ENCODE measurements around the gene RHOD.
A peak's percentile ranks its signal among the peaks of the same experiment; 100 is the strongest.

The RHOD gene

GRCh38 chr11:67031791-67032561, 24.7 kb upstream of the RHOD start:
- 0 out of 2 replicates have a peak overlapping the region, but pooled peaks have one; percentile 29 for H3K4me3 ChIP-seq (ENCODE audit: low read depth, low read length)
- no peaks in the 10 kb centered on the region for H3K79me2 ChIP-seq (ENCODE audit: control insufficient read depth, insufficient read depth, low read length, unreplicated experiment)
- H3K27ac ChIP-seq (ENCODE audit: low read depth, low read length) = peak overlapping the region; percentile 91; the same call in 1 of the 2 replicates
- H3K4me1 ChIP-seq (ENCODE audit: control insufficient read depth, insufficient read depth, low read length, unreplicated experiment) = peaks cover 35% of the 10 kb centered on the region
- no peaks in the 10 kb centered on the region for H3K36me3 ChIP-seq (ENCODE audit: insufficient read depth, low read length)
- H2AFZ ChIP-seq (ENCODE audit: low read length, unreplicated experiment) = no peak overlapping the region
- H3K27me3 ChIP-seq (ENCODE audit: insufficient read depth, low read length) = no peaks in the 10 kb centered on the region

- peak overlapping the region; percentile 91 for H3K27ac ChIP-seq (ENCODE audit: low read depth, low read length)
- H2AFZ ChIP-seq (ENCODE audit: low read length, unreplicated experiment) = no peak overlapping the region
- peak overlapping the region; percentile 31; the same call in 1 of the 2 replicates for H3K4me3 ChIP-seq (ENCODE audit: low read depth, low read length)
- peaks cover 35% of the 10 kb centered on the region for H3K4me1 ChIP-seq (ENCODE audit: control insufficient read depth, insufficient read depth, low read length, unreplicated experiment)
- no peaks in the 10 kb centered on the region for H3K79me2 ChIP-seq (ENCODE audit: control insufficient read depth, insufficient read depth, low read length, unreplicated experiment)
- no peaks in the 10 kb centered on the region for H3K36me3 ChIP-seq (ENCODE audit: insufficient read depth, low read length)
- H3K27me3 ChIP-seq (ENCODE audit: insufficient read depth, low read length) = no peaks in the 10 kb centered on the region
Measured at GRCh38 chr11:67032830-67033551, 23.7 kb upstream of the RHOD start.

- Histone ChIP-seq H3K36me3 (ENCODE audit: insufficient read depth, low read length) (no peaks in the 10 kb centered on the region), H3K79me2 (ENCODE audit: control insufficient read depth, insufficient read depth, low read length, unreplicated experiment) (no peaks in the 10 kb centered on the region), H3K27me3 (ENCODE audit: insufficient read depth, low read length) (no peaks in the 10 kb centered on the region), H3K27ac (ENCODE audit: low read depth, low read length) (peak overlapping the region; percentile 91), H3K4me3 (ENCODE audit: low read depth, low read length) (peak overlapping the region; percentile 31; the same call in 1 of the 2 replicates), H3K4me1 (ENCODE audit: control insufficient read depth, insufficient read depth, low read length, unreplicated experiment) (peaks cover 35% of the 10 kb centered on the region), H2AFZ (ENCODE audit: low read length, unreplicated experiment) (no peak overlapping the region)
Measured at GRCh38 chr11:67033661-67034166, 22.9 kb upstream of the RHOD start.

- Histone ChIP-seq H3K4me3 (ENCODE audit: low read depth, low read length) (no peak overlapping the region), H3K4me1 (ENCODE audit: control insufficient read depth, insufficient read depth, low read length, unreplicated experiment) (peaks cover 35% of the 10 kb centered on the region), H3K36me3 (ENCODE audit: insufficient read depth, low read length) (no peaks in the 10 kb centered on the region), H2AFZ (ENCODE audit: low read length, unreplicated experiment) (no peak overlapping the region), H3K27me3 (ENCODE audit: insufficient read depth, low read length) (no peaks in the 10 kb centered on the region), H3K79me2 (ENCODE audit: control insufficient read depth, insufficient read depth, low read length, unreplicated experiment) (no peaks in the 10 kb centered on the region), H3K27ac (ENCODE audit: low read depth, low read length) (peak overlapping the region; percentile 79)
Measured at GRCh38 chr11:67034350-67034749, 22.3 kb upstream of the RHOD start.

GRCh38 chr11:67040147-67040546, 16.5 kb upstream of the RHOD start:
- Histone ChIP-seq H2AFZ (ENCODE audit: low read length, unreplicated experiment) (no peak overlapping the region), H3K36me3 (ENCODE audit: insufficient read depth, low read length) (no peaks in the 10 kb centered on the region), H3K4me3 (ENCODE audit: low read depth, low read length) (no peak overlapping the region), H3K27ac (ENCODE audit: low read depth, low read length) (no peak overlapping the region), H3K79me2 (ENCODE audit: control insufficient read depth, insufficient read depth, low read length, unreplicated experiment) (no peaks in the 10 kb centered on the region), H3K27me3 (ENCODE audit: insufficient read depth, low read length) (no peaks in the 10 kb centered on the region), H3K4me1 (ENCODE audit: control insufficient read depth, insufficient read depth, low read length, unreplicated experiment) (peaks cover 3% of the 10 kb centered on the region)

- peaks cover 6% of the 10 kb centered on the region for H3K4me1 ChIP-seq (ENCODE audit: control insufficient read depth, insufficient read depth, low read length, unreplicated experiment)
- no peaks in the 10 kb centered on the region for H3K27me3 ChIP-seq (ENCODE audit: insufficient read depth, low read length)
- no peak overlapping the region for H3K4me3 ChIP-seq (ENCODE audit: low read depth, low read length)
- no peaks in the 10 kb centered on the region for H3K79me2 ChIP-seq (ENCODE audit: control insufficient read depth, insufficient read depth, low read length, unreplicated experiment)
- no peaks in the 10 kb centered on the region for H3K36me3 ChIP-seq (ENCODE audit: insufficient read depth, low read length)
- no peak overlapping the region for H2AFZ ChIP-seq (ENCODE audit: low read length, unreplicated experiment)
- no peak overlapping the region for H3K27ac ChIP-seq (ENCODE audit: low read depth, low read length)
Measured at GRCh38 chr11:67041602-67042001, 15.0 kb upstream of the RHOD start.

- H3K4me3 ChIP-seq (ENCODE audit: low read depth, low read length) = no peak overlapping the region
- no peak overlapping the region for H3K27ac ChIP-seq (ENCODE audit: low read depth, low read length)
- H3K27me3 ChIP-seq (ENCODE audit: insufficient read depth, low read length) = no peaks in the 10 kb centered on the region
- no peaks in the 10 kb centered on the region for H3K79me2 ChIP-seq (ENCODE audit: control insufficient read depth, insufficient read depth, low read length, unreplicated experiment)
- H2AFZ ChIP-seq (ENCODE audit: low read length, unreplicated experiment) = no peak overlapping the region
- H3K36me3 ChIP-seq (ENCODE audit: insufficient read depth, low read length) = no peaks in the 10 kb centered on the region
- H3K4me1 ChIP-seq (ENCODE audit: control insufficient read depth, insufficient read depth, low read length, unreplicated experiment) = peaks cover 6% of the 10 kb centered on the region
Measured at GRCh38 chr11:67043572-67044349, 12.9 kb upstream of the RHOD start.

- H2AFZ ChIP-seq (ENCODE audit: low read length, unreplicated experiment) = no peak overlapping the region
- no peaks in the 10 kb centered on the region for H3K36me3 ChIP-seq (ENCODE audit: insufficient read depth, low read length)
- H3K4me1 ChIP-seq (ENCODE audit: control insufficient read depth, insufficient read depth, low read length, unreplicated experiment) = peaks cover 6% of the 10 kb centered on the region
- H3K27ac ChIP-seq (ENCODE audit: low read depth, low read length) = no peak overlapping the region
- no peaks in the 10 kb centered on the region for H3K27me3 ChIP-seq (ENCODE audit: insufficient read depth, low read length)
- no peaks in the 10 kb centered on the region for H3K79me2 ChIP-seq (ENCODE audit: control insufficient read depth, insufficient read depth, low read length, unreplicated experiment)
- no peak overlapping the region for H3K4me3 ChIP-seq (ENCODE audit: low read depth, low read length)
Measured at GRCh38 chr11:67044496-67044895, 12.2 kb upstream of the RHOD start.

- Histone ChIP-seq H3K4me1 (ENCODE audit: control insufficient read depth, insufficient read depth, low read length, unreplicated experiment) (peaks cover 6% of the 10 kb centered on the region), H3K4me3 (ENCODE audit: low read depth, low read length) (no peak overlapping the region), H2AFZ (ENCODE audit: low read length, unreplicated experiment) (no peak overlapping the region), H3K27me3 (ENCODE audit: insufficient read depth, low read length) (no peaks in the 10 kb centered on the region), H3K27ac (ENCODE audit: low read depth, low read length) (no peak overlapping the region), H3K79me2 (ENCODE audit: control insufficient read depth, insufficient read depth, low read length, unreplicated experiment) (no peaks in the 10 kb centered on the region), H3K36me3 (ENCODE audit: insufficient read depth, low read length) (no peaks in the 10 kb centered on the region)
Measured at GRCh38 chr11:67045314-67045713, 11.3 kb upstream of the RHOD start.

- Histone ChIP-seq H3K27ac (ENCODE audit: low read depth, low read length) (no peak overlapping the region), H2AFZ (ENCODE audit: low read length, unreplicated experiment) (no peak overlapping the region), H3K4me1 (ENCODE audit: control insufficient read depth, insufficient read depth, low read length, unreplicated experiment) (peaks cover 6% of the 10 kb centered on the region), H3K79me2 (ENCODE audit: control insufficient read depth, insufficient read depth, low read length, unreplicated experiment) (no peaks in the 10 kb centered on the region), H3K36me3 (ENCODE audit: insufficient read depth, low read length) (no peaks in the 10 kb centered on the region), H3K27me3 (ENCODE audit: insufficient read depth, low read length) (no peaks in the 10 kb centered on the region), H3K4me3 (ENCODE audit: low read depth, low read length) (no peak overlapping the region)
Measured at GRCh38 chr11:67048515-67049130, 8.0 kb upstream of the RHOD start.
